Mesangial cell (primary cell): ENCODE results near the gene SMCR8. TPM values are rescaled to one million over a fixed set of nuclear protein-coding genes. Genes with fewer than 3 reads are reported as not detected.

Source experiments
- total RNA-seq: library from RNA; depleted of rRNA; stranded (reverse); fragments of >200 nt; gene quantifications from 2 replicates; pipeline ENCODE4 v1.2.3, GENCODE V29; 2015

Gene SMCR8, protein sequence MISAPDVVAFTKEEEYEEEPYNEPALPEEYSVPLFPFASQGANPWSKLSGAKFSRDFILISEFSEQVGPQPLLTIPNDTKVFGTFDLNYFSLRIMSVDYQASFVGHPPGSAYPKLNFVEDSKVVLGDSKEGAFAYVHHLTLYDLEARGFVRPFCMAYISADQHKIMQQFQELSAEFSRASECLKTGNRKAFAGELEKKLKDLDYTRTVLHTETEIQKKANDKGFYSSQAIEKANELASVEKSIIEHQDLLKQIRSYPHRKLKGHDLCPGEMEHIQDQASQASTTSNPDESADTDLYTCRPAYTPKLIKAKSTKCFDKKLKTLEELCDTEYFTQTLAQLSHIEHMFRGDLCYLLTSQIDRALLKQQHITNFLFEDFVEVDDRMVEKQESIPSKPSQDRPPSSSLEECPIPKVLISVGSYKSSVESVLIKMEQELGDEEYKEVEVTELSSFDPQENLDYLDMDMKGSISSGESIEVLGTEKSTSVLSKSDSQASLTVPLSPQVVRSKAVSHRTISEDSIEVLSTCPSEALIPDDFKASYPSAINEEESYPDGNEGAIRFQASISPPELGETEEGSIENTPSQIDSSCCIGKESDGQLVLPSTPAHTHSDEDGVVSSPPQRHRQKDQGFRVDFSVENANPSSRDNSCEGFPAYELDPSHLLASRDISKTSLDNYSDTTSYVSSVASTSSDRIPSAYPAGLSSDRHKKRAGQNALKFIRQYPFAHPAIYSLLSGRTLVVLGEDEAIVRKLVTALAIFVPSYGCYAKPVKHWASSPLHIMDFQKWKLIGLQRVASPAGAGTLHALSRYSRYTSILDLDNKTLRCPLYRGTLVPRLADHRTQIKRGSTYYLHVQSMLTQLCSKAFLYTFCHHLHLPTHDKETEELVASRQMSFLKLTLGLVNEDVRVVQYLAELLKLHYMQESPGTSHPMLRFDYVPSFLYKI
- total RNA-seq: 9.9 and 15.8 TPM in 2 replicates

DNA sequence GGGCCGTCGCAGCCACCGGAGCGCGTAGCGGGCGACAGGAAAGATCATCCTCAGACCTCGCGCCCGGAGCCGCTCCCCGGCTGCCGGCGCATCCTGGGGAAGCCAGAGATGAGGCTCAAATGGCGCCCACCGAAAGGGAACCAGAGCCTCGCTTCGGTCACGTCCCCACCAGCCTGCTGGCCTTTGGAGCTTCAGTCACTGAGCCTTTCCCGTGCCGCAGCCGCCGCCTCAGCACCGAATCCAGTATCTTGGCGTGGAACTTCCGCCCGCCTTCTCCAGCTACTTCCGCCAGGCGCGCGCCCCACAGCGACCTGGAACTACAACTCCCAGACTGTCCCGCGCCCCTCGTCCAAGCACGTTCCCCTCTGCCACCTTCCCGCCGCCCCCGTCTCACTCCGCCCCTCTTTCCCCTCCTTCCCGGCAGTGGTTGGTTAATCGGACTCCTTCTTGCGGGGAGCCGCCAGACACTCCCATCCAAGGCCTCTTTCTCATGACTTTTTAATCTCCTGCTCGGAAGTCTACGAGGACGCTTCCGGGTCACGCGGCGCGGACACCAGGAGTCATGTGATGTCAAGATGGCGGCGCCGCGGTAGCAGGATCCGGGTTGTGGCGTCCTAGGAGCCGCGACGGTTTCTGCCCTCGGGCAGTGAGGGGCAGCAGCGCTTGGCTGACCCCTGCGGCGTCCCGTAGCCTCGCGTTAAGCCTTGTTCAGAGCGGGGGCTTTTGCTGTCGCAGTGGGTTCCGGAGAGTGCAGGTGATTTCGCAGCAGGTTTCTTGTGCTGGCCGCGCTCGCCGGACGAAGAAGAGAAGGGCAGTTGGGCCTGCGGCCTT is at the start of gene SMCR8, which contains the start of gene TOP3A:
Gene SMCR8, plus strand, starts transcription at position 563 of the 831 bp plus-strand sequence. CDS start 497 bp downstream, outside the sequence.
Gene TOP3A, minus strand, starts transcription at position 264 of the 831 bp plus-strand sequence. Its CDS starts 216 bp downstream, at position 48.

DNA sequence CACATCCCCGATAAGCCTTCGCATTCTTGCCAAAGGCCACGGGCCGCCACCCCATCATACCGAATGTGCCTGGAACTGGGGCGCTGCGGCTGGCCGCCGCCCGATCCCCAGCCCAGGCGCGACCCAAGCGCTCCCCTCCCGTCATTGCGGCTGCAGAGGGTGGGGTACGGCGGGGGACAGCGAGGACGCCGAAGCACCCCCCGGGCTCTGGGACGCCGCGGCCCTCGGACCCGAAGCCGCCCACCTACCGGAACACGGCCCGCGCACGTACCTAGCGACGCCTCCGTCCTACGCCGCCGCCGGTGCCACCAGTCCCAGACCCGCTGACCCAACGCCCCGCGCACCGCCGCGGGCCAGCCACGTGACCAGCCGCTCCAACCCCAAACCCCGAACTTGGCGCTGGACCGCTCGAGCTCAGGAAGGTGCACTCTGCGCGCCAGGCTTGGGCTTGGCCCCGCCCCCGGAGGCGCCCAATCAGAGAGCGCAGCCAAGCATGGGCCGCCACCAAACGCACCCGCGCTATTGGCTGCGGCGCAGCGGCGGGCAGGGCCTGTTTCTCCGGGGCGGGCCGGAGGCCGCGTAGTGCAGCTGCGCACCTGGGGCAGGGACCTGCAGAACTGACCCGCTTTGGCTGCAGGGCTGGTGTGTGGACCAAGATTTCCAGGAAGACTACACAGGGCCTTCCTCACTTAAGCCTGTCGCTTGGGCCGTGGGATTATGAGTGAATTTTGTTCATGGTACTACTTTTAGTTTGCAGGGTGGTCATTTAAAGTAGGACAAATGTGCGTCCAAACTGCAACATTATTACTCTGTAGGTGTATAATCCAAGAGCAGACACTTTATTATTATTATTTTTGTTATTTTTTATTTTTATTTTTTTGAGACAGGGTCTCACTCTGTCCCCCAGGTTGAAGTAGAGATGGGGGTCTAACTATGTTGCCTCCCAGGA is 48.3 kb downstream of the SMCR8 start, which contains the start of gene SHMT1:
Gene SHMT1, minus strand, starts transcription at position 450 of the 949 bp plus-strand sequence. CDS start 7,569 bp downstream, outside the sequence.

Other genes starting within 250 kb of the SMCR8 start
- 40.4 and 46.4 TPM in 2 replicates for gene DRG2, start 227.3 kb upstream of the SMCR8 start, total RNA-seq
- 0.16 and 0.63 TPM in 2 replicates for gene MYO15A, start 206.5 kb upstream of the SMCR8 start, total RNA-seq
- 68.2 and 79.8 TPM in 2 replicates for gene ALKBH5, start 131.5 kb upstream of the SMCR8 start, total RNA-seq
- gene LLGL1, start 89.7 kb upstream of the SMCR8 start, total RNA-seq: 61.1 and 64.2 TPM in 2 replicates
- gene FLII, start 56.6 kb upstream of the SMCR8 start, total RNA-seq: 354 and 419 TPM in 2 replicates
- 42.7 and 46.4 TPM in 2 replicates for gene MIEF2, start 54.6 kb upstream of the SMCR8 start, total RNA-seq
- gene TOP3A, start 299 bp upstream of the SMCR8 start, total RNA-seq: 21.4 and 26.6 TPM in 2 replicates
- gene SHMT1, start 48.3 kb downstream of the SMCR8 start, total RNA-seq: 35.2 and 41.1 TPM in 2 replicates
- gene EVPLL, start 62.5 kb downstream of the SMCR8 start, total RNA-seq: not detected in 2 replicates
- not detected in 2 replicates for gene LGALS9C, start 161.5 kb downstream of the SMCR8 start, total RNA-seq